Measurements from ENCODE around the gene CDH12.
"Not testable (repeated sequence)": the region's sequence is repeated elsewhere in the genome, so short reads cannot be mapped to it uniquely, and the experiment has no call there.

Gene CDH12

GRCh38 chr5:22470408-22470807, 382.7 kb downstream of the CDH12 start:
- DNase-seq, result no peak

DNA sequence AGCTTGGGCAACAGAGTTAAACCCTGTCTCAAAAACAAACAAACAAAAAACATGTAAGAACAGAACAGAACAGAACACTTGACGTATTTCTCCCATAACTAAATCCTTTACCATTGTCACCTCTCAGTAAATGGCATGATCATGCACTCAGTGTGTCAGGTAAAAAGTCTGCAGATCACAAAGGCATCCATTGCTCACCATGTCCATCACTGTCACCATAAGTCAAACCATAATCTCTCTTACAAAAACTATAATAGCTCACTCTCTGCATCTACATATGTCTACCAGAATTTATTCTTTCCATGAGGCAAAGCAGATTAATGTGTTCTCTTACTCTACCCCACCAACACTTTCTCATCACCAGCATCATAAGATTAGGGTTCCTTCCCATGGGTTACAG, 387.5 kb downstream of the CDH12 start:
- DNase-seq, result no peak

DNA sequence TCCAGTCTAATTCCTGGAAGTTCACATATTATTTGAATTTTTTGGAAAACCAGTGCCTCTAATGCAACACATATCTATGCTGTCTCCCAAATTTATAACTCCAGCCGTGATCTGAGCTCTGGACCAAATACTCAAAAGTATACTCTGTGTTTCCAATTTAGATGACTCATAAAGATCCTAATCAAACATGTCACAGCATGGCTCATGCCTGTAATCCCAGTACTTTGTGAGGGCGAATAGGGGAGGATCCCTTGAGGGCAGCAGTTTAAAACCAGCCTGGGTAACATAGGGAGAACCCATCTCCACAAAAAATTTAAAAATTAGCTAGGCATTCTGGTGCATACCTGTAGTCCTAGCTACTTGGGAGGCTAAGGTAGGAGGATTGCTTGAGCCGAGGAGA, 388.0 kb downstream of the CDH12 start:
- DNase-seq, result no peak

- no peak for DNase-seq
These were observed 393.0 kb downstream of the CDH12 start for GRCh38 chr5:22460189-22460588.

DNA sequence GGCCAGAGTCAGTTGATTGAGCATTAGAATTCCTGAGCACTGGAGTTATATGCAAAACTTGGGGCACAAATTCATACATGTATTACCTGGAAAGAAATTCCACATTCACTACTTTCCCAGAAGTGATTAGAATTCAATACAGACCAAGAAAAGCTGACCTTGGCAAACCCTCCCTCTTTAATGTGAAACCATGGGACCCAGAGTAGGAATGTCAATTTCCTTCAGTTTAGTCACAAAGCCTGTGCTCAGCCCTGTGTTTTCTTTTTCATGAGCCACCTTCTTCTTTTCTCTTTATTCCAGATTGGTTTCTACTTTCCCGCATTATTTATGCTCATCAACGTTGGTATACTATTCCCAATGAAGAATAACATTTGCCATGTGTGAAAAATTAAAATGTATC, 420.2 kb downstream of the CDH12 start:
- DNase-seq, result no peak

DNA sequence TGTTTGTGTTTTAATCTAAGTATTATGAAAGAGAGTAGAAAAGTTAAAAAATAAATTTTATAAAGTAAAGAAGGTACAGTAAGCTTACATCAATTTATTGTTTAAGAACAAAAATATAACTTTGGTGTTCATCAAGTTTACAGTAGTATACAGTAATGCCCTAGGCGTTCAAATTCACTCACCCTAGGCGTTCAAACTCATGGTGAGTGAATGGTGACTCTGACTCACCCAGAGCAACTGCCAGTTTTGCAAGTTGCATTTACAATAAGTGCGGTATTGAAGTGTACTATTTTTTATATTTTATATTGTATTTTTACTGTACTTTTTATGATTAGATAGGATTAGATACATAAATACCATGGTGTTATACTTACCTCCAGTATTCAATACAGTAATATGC, 421.3 kb downstream of the CDH12 start:
- no peak for DNase-seq

DNA sequence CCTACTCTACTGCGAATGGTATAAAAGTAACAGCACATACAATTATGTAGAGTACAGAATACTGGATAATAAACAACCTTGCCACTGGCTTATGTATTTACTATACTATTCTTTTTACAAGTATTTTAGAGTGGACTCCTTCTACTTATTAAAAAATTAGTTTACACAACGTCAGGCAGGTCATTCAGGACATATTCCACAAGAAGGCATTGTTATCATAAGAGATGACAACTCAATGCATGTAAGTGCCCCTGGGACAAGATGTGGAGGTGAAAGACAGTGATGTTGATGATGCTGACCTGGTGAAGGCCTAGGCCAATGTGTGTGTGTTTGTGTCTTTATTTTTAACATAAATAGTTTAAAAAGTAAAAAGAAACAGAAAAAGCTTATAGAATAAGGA, 421.7 kb downstream of the CDH12 start:
- DNase-seq, result no peak

- no peak for DNase-seq
These were observed 441.4 kb downstream of the CDH12 start for GRCh38 chr5:22411554-22412349.

DNA sequence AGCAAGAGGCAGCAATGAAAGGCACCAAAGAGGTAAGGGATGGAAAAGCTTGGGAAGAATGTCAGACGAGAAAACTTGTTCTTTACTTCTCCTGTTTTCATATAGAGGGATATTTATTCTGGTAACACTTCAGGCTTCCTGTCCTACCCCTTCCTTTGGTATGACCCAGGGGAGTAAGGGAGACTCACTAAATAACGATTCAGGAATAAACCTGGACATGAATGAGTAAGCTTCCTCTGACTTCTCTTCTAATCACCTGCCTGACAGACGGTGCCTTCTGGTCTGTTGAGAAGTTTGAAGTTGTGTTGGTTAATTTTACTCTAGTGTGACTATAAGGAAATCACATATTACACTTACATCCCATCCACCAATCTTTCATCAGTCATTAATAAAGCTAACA, 461.2 kb downstream of the CDH12 start:
- DNase-seq, result no peak

DNA sequence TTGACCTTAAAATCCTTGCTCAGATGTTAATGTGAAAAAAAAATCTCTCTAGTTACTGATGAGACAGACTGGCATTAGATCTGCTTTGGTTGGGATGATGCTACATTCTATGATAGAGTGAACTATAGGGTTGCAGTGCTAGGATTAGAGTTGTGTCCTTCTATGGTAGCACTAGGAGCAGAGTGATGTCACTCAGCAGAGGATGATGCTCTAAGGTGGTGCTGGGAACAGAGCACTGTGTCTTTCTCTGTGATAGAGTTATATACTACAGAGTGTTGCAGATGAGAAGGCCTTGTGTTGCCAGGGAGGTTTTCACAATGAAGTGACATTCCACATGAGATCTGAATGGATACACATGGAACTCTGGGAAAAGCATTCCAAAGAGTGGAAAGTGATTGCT, 462.3 kb downstream of the CDH12 start:
- no peak for DNase-seq

- no peak for DNase-seq
These were observed 480.1 kb downstream of the CDH12 start for GRCh38 chr5:22372826-22373660.

DNA sequence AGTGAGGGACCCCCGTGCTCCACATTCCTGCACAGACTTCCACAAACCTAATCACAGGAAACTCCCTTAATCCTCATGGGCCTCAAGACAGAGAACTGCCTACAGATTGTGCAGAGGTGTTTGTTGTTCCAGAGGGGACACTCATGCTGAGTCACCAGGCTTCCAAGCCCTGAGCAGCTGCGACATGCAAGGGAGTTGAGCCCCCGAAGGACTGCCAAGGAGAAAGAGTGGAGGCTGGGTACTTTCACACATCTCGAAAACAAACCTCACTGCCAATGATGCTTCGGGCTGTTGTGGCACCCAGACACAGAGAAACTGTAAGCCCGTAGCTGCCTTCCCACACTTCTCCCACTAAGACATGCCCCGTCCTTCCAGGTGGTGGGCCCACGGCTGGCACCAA, 480.8 kb downstream of the CDH12 start:
- peak in 2 of 51 donors; percentile 33 to 61 for DNase-seq

DNA sequence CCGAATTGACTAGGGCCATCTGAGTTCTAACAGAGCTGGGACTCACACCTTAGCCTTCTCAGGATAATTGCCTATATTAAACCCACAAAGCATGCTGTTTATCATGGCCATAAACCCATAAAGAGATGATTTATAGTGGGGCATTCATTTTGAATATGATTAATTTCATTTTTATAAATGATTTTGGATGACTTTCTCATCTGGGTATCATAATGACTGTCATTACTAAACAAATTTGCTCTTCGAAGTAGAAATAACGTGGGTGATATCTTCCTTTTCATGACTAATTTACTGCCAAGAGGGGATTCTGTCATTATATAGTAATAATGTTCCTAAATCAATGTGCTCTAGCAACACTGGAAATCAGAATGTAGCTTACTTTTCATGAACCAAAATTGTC, 498.2 kb downstream of the CDH12 start:
- DNase-seq, result no peak

DNA sequence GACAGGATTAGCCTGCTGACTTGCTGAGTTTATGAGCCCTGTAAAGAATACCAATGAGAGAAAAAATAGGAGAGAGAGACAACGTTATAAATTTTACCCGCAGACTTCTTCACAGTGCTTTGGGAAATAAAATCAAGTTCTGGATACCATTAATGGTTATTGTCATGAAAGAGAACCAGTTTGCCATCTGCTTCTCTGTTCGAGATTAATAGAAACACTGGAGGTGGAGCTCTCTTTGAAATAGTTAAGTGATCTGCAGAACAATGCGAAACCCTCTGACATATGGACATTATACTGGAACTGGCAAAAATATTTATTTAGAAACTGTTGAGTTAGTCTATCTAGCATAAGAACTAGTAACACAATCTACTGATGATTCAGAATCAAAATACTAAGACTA, 500.7 kb downstream of the CDH12 start:
- DNase-seq, result no peak

- DNase-seq, result no peak
These were observed 502.0 kb downstream of the CDH12 start for GRCh38 chr5:22351178-22351577.

- DNase-seq, result no peak
These were observed 505.1 kb downstream of the CDH12 start for GRCh38 chr5:22348027-22348426.

DNA sequence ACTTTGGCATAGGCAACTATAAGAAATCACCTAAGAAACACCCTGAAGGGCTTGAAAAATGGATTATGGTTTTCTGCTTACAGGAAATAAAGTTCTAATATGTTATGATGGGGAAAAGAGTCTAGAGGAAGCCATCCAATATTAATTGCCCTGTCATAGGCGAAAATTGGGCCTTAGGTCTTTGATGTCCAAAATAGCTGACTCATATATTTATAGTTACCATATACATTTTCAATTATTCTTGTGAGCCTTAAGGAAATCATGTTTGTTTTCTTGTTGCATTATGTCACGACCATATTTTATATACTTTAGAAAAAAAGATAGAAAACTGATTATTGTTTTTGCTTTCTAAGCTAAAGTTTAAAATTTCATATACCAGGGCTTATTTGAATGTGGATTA, 509.1 kb downstream of the CDH12 start:
- DNase-seq, result no peak

DNA sequence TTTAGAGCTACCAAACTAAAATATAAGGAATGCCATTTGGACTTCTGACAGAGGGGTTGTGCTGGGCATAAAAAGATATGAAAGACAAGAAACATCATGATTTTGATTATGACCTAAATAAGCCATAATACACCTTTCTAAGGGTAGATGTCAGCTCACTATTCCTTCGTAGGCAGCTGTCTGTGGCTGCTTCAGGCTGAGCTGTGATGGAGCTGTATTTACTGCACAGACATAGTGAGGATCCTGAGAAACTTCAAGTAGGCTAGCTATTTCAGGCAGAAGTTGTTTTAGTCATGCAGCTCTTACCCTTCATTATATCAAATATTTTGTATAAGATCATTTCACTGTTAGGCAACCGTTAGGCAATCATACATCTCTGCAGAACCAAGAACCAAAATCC, 511.7 kb downstream of the CDH12 start:
- DNase-seq, result no peak

- DNase-seq, result not testable (repeated sequence)
These were observed 520.2 kb downstream of the CDH12 start for GRCh38 chr5:22332949-22333348.

DNA sequence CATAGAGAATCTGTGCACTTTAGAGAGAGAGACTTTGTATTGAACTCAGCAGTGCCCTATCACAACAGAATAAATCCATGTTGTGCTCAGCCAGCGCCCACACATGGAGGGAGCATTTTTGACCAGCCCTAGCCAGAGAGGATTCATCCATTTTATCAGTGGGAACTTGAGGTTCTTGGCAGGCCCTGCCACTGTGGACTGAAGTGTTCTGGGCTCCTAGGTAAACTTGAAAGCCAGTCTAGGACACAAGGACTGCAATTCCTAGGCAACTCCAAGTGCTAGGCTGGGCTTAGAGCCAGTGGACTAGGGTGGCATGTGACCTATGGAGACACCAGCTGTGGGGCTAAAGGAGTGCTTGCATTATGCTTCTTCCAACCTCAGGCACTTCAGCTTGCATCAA, 523.5 kb downstream of the CDH12 start:
- DNase-seq, result no peak

DNA sequence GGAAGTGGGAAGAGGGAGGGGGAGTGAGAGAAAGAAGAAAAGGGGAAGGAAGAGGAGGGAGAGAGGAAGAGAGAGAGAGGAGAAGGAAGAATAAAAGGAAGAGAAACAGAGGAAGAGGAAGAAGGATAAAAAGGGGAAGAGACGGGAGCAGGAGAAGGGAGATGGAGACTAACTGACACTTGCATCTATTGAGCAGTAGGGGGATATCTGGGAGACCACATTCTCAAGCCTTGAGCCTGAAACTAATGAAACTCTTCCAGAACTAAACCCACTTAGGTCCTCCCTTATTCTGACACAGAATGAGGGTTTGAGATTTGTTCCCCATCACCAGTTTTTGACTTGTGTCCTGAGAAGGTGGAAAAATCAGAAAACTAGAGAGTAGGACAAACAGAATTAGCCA, 533.3 kb downstream of the CDH12 start:
- no peak for DNase-seq

DNA sequence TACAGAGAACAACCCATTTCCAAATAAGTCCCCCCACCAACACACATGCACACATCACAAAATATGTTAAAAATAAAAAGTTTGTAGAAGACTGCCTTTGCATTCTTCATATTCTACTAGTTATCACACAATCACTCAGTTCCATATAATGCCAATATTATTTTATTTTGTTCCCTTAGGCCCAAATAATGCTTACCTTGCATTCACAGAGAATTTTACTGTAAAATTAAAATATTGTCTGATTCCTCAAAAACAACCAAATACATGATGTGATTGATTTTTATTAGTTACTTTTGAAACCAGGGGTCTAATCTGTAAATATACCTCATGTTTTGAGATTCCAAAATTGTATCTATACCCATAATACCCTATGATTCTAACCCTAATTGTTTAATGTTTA, 536.9 kb downstream of the CDH12 start:
- no peak for DNase-seq

DNA sequence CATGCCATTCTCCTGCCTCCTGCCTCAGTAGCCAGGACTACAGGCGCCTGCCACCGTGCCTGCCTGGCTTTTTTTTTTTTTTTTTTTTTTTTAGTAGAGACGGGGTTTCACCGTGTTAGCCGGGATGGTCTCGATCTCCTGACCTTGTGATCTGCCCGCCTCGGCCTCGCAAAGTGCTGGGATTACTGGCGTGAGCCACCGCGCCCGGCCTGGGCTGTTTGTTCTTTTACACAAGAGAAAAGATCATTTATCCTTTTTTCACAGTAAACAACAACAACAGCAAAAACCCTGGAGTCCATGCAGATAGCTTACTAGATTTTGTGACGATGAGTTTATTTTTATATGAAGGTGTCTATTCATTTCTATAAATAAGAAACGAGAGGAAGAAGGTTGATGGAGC, 538.1 kb downstream of the CDH12 start:
- DNase-seq, result not testable (repeated sequence)

All from hypothalamus (tissue), 51 donors.